A549 (cell line): ENCODE data around the gene OR10A3. TPM values are rescaled to one million over a fixed set of nuclear protein-coding genes. Genes with fewer than 3 reads are reported as not detected.
A peak's percentile ranks its signal among the peaks of the same experiment; 100 is the strongest.

Experiments used
- ATAC-seq, 2 experiments: fragments of 200-7000 bp in 1 of 2; fragments of >200 bp in 1 of 2; cut with Nextera tagmentation in 1 of 2; cut with Tn5 transposase in 1 of 2; 3 replicates each; pipeline versions ENCODE4 v1.8.0 to v1.9.1; 2018 to 2020; ENCODE audit warnings: mild to moderate bottlenecking in 1 of 2, moderate library complexity in 1 of 2
- CTCF ChIA-PET: fragments of 300-600 bp; sonication (Branson Sonifier 250); formaldehyde crosslinking; extraction: SDS; loops from one replicate; lab custom pipeline; 2021; ENCODE audit warnings: antibody characterized with exemption, inconsistent platforms; lab: Yijun Ruan, JAX
- POLR2A ChIA-PET: fragments of 350-600 bp; formaldehyde crosslinking; extraction: SDS; loops from one replicate; lab custom pipeline; 2021; ENCODE audit warnings: antibody characterized with exemption, inconsistent platforms; lab: Yijun Ruan, JAX
- DNase-seq, 2 experiments: peaks; one replicate each; pipeline versions ENCODE4 v3.0.0 to v3.0.0-alpha.2; 2011 to 2016; ENCODE audit warnings: low read depth in 1 of 2, low spot score in 1 of 2
- FAIRE-seq: peaks from 2 replicates; lab custom pipeline; 2011; peaks lifted over from hg19 to GRCh38; lab: Jason Lieb, UNC
- H3K27ac ChIP-seq, 2 experiments: fragments of >200 bp; sonication (Bioruptor Twin); formaldehyde crosslinking; 3 replicates each; pipeline ENCODE4 v1.5.1; 2016 to 2017
- H3K4me1 ChIP-seq: fragments of >200 bp; sonication (Bioruptor Twin); formaldehyde crosslinking; 3 replicates; pipeline ENCODE4 v1.6.1; 2016
- H3K4me2 ChIP-seq: fragments of >200 bp; sonication (Bioruptor Twin); formaldehyde crosslinking; 3 replicates; pipeline ENCODE4 v1.6.1; 2016
- H3K4me3 ChIP-seq: fragments of >200 bp; sonication (Bioruptor Twin); formaldehyde crosslinking; 3 replicates; pipeline ENCODE4 v1.5.1; 2016
- H3K9me3 ChIP-seq: fragments of >200 bp; sonication (Bioruptor Twin); formaldehyde crosslinking; 3 replicates; pipeline ENCODE4 v1.6.1; 2016
- CEBPB ChIP-seq, 2 experiments: fragments of >200 bp in 1 of 2; sonication (Bioruptor Twin) in 1 of 2; formaldehyde crosslinking in 1 of 2; IDR thresholded peaks; 2 replicates each; pipeline ENCODE4 v1.6.1; 2012 to 2016
- CHD2 ChIP-seq: fragments of 150-350 bp; IDR thresholded peaks from 2 replicates; pipeline ENCODE4 v1.6.1; 2014; ENCODE audit warnings: low read length; ENCODE audit not compliant: partially characterized antibody
- EHF ChIP-seq: fragments of 250-450 bp; sonication (Bioruptor Pico); IDR thresholded peaks from 2 replicates; pipeline ENCODE4 v1.5.0; 2020; ENCODE audit warnings: mild to moderate bottlenecking
- EP300 ChIP-seq, 2 experiments: fragments of >200 bp; sonication (Bioruptor Twin); formaldehyde crosslinking; IDR thresholded peaks; 2 replicates in 1 of 2; 3 replicates in 1 of 2; pipeline ENCODE4 v1.6.1; 2016 to 2017
- FOSL2 ChIP-seq, 2 experiments: fragments of 450-650 bp in 1 of 2; fragments of >200 bp in 1 of 2; sonication (Bioruptor Twin) in 1 of 2; formaldehyde crosslinking; IDR thresholded peaks; 2 replicates each; pipeline versions ENCODE4 v1.5.0 to v1.6.1; 2016 to 2020; ENCODE audit warnings: mild to moderate bottlenecking in 1 of 2, moderate library complexity in 1 of 2
- HOXA7 ChIP-seq: fragments of 250-450 bp; sonication (Bioruptor Pico); IDR thresholded peaks from 2 replicates; pipeline ENCODE4 v1.5.0; 2020; ENCODE audit warnings: mild to moderate bottlenecking, moderate library complexity
- JUN ChIP-seq, 2 experiments: fragments of >200 bp; sonication (Bioruptor Twin); formaldehyde crosslinking; IDR thresholded peaks; 2 replicates in 1 of 2; 3 replicates in 1 of 2; pipeline ENCODE4 v1.6.1; 2016 to 2017
- JUNB ChIP-seq: fragments of >200 bp; sonication (Bioruptor Twin); formaldehyde crosslinking; IDR thresholded peaks from 2 replicates; pipeline ENCODE4 v1.6.1; 2016
- MAFK ChIP-seq: fragments of 450-650 bp; IDR thresholded peaks from 2 replicates; pipeline ENCODE4 v1.6.1; 2014; ENCODE audit not compliant: partially characterized antibody
- MAZ ChIP-seq: fragments of 150-350 bp; IDR thresholded peaks from 2 replicates; pipeline ENCODE4 v1.6.1; 2014; ENCODE audit warnings: antibody characterized with exemption, low read depth, low read length, borderline replicate concordance
- NPAS2 ChIP-seq: fragments of 250-450 bp; sonication (Bioruptor Pico); IDR thresholded peaks from 2 replicates; pipeline ENCODE4 v1.8.0; 2022; ENCODE audit warnings: mild to moderate bottlenecking, moderate library complexity, borderline replicate concordance
- NR3C1 ChIP-seq: fragments of >200 bp; sonication (Bioruptor Twin); formaldehyde crosslinking; IDR thresholded peaks from 3 replicates; pipeline ENCODE4 v1.6.1; 2017
- RAD21 ChIP-seq, 2 experiments: fragments of >200 bp in 1 of 2; sonication (Bioruptor Twin) in 1 of 2; formaldehyde crosslinking in 1 of 2; IDR thresholded peaks in 1 of 2; conservative IDR thresholded peaks in 1 of 2; 2 replicates in 1 of 2; 3 replicates in 1 of 2; pipeline ENCODE4 v1.6.1; 2012 to 2018; ENCODE audit warnings: inconsistent platforms in 1 of 2
- RARB ChIP-seq: fragments of 250-450 bp; sonication (Bioruptor Pico); IDR thresholded peaks from 2 replicates; pipeline ENCODE4 v1.8.0; 2021; ENCODE audit warnings: mild to moderate bottlenecking, moderate library complexity
- RCOR1 ChIP-seq: fragments of 150-350 bp; IDR thresholded peaks from 2 replicates; pipeline ENCODE4 v1.6.1; 2014; ENCODE audit warnings: antibody characterized with exemption, low read length, low read depth
- TP53 ChIP-seq: fragments of 250-450 bp; sonication (Bioruptor Pico); IDR thresholded peaks from 2 replicates; pipeline ENCODE4 v1.5.0; 2021; ENCODE audit warnings: mild to moderate bottlenecking, moderate library complexity
- ZC3H11A ChIP-seq: fragments of 450-650 bp; IDR thresholded peaks from 2 replicates; pipeline ENCODE4 v1.6.1; 2014; ENCODE audit warnings: antibody characterized with exemption, mild to moderate bottlenecking
- ZNF302 ChIP-seq: fragments of 250-450 bp; sonication (Bioruptor Pico); IDR thresholded peaks from 2 replicates; pipeline ENCODE4 v1.9.0; 2021; ENCODE audit warnings: inconsistent platforms, mild to moderate bottlenecking, moderate library complexity
- ZSCAN20 ChIP-seq: fragments of 250-450 bp; sonication (Bioruptor Pico); IDR thresholded peaks from 2 replicates; pipeline ENCODE4 v1.8.0; 2022; ENCODE audit warnings: mild to moderate bottlenecking, moderate library complexity
- WGBS: methylation state at CpG from one replicate; pipeline ENCODE4 v1.1.6; 2017; ENCODE audit errors: missing lambda C conversion rate; 5-methylcytosine and 5-hydroxymethylcytosine counted together
- polyA plus RNA-seq, 4 experiments: library from polyadenylated mRNA; depleted of rRNA in 3 of 4; stranded (reverse); fragments of >200 nt; fragmentation: RNase III in 1 of 4; extraction: RNeasy Plus Mini Kit Qiagen cat#74134 plus additional on column Dnase treatment in 1 of 4; gene quantifications; 2 replicates in 3 of 4; 3 replicates in 1 of 4; pipeline ENCODE4 v1.2.3, GENCODE V29; 2011 to 2017
- TF ChIP-seq, protein P1 (sequence below): fragments of 200-600 bp; sonication (generic); IDR thresholded peaks from 2 replicates; pipeline ENCODE4 v1.6.1; 2016; ENCODE audit warnings: antibody characterized with exemption, mild to moderate bottlenecking, moderate library complexity
- TF ChIP-seq, protein P2 (sequence below): fragments of 250-450 bp; sonication (Bioruptor Pico); IDR thresholded peaks from 2 replicates; pipeline ENCODE4 v1.5.0; 2021; ENCODE audit warnings: mild to moderate bottlenecking, moderate library complexity, borderline replicate concordance
- TF ChIP-seq, protein P3 (sequence below): IDR thresholded peaks from 2 replicates; pipeline ENCODE4 v1.6.1; 2012; ENCODE audit warnings: low read depth, borderline replicate concordance
- TF ChIP-seq, protein P4 (sequence below): fragments of >200 bp; sonication (Bioruptor Twin); formaldehyde crosslinking; IDR thresholded peaks from 3 replicates; pipeline ENCODE4 v1.5.1; 2016

The OR10A3 gene
- polyA plus RNA-seq, 2 of the 4 experiments (the other 2 are of a cell fraction), result not detected

DNA sequence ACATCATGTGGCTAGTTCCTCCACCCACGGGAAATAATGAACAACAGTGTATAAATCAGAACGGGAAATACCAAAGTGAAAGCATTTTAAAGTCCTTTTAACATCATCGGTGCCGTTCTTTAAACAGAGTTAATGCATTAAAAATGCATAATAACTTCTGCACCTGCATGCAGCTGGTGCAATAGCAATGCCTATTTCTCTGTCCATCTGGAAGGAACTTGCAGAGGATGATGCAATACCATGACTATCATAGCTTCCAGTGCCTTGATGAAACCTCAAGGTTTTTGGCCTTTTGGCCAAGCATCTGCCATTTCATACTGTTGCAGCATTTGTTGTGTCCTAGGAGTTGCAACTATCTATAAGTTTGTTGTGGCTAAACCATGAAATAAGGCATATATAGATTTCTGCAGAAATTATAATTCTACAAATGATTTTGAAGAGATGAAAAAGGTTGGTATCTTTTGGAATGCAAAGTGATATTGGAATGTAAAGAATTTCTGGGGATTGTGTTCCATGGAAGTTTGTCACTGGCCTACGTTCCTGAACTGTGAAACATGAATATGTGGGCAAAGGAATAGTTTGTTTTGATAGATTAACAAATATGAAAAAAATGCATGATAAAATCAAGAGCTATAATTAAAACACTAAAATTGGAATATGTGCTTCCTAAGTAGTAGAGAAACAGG is 35.9 kb upstream of the OR10A3 start:
- Histone ChIP-seq H3K4me2 (peak overlapping the region; percentile 69), H3K9me3 (no peaks in the 10 kb centered on the region), H3K4me1 (peaks cover 11% of the 10 kb centered on the region), H3K27ac (peak overlapping the region; percentile 34 to 71; a peak in 5 of 6 replicates)
- CTCF ChIA-PET, result interaction anchor here (0.6 to 2.3 kb wide), 4 partner anchors 9 to 122 kb away, joined by 3 to 16 read pairs (median 4); partner anchors contain the start of gene EIF3F
- no peak for FAIRE-seq
- WGBS, result 7% methylated on average over 5 of the region's 5 CpGs
- peak in 1 of 2 experiments; percentile 24 for DNase-seq
- peak; percentile 36 to 50; a peak in 3 of 6 replicates for ATAC-seq
- POLR2A ChIA-PET, result interaction anchor here (1.4 kb wide), 1 partner anchor 10 kb away, joined by 7 read pairs; the partner anchor contains the start of gene EIF3F
- TF ChIP-seq CEBPB (IDR thresholded peaks at IDR 0.05) (peak; percentile 67 to 88), JUNB (no peak), JUN (IDR thresholded peaks at IDR 0.05) (0 out of 5 replicates have a peak, but pooled peaks of 1 of the 2 experiments have one; percentile 16), ZNF302 (CRISPR knock-in tag) (no peak)
- TF ChIP-seq, all 56 proteins: peak for 2
- H3K4me3 ChIP-seq, result no peak overlapping the region

DNA sequence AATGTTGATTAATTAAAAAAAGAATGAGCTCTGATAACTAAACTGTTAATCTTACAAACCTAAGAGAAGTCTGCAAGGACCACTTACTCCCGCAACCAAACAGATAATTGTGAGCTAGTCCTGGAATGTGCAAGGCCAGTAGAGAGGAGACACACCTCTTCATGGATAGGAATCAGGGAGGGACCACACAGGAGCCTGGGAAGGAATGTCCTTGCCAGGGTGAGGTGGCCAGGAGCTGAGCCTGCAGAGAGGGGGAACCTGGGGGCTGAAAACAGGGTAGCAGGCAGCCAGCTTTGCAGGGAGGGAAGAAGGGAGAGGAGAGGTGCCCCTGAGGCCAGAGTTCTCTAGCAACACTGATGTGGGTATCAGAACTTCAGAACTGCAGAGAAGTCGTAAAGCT is 33.2 kb upstream of the OR10A3 start:
- ChIA-PET CTCF (interaction anchor here (1.0 to 2.8 kb wide), 6 partner anchors 9 to 877 kb away, joined by 3 to 22 read pairs (median 5); partner anchors contain the start of gene EIF3F), POLR2A (no interaction called here)
- TF ChIP-seq RARB (CRISPR knock-in tag) (no peak), ZSCAN20 (CRISPR knock-in tag) (no peak), NPAS2 (CRISPR knock-in tag) (no peak), HOXA7 (no peak), EP300 (IDR thresholded peaks at IDR 0.05) (no peak), ZC3H11A (no peak), FOSL2 (IDR thresholded peaks at IDR 0.05) (no peak), FOSL2 (CRISPR knock-in tag; IDR thresholded peaks at IDR 0.05) (no peak), CHD2 (no peak), EHF (CRISPR knock-in tag) (no peak), MAFK (no peak), RAD21 (conservative IDR thresholded peaks at IDR 0.05 in 1 of 2, IDR thresholded peaks at IDR 0.05 in 1 of 2) (no peak)
- TF ChIP-seq, protein P1, sequence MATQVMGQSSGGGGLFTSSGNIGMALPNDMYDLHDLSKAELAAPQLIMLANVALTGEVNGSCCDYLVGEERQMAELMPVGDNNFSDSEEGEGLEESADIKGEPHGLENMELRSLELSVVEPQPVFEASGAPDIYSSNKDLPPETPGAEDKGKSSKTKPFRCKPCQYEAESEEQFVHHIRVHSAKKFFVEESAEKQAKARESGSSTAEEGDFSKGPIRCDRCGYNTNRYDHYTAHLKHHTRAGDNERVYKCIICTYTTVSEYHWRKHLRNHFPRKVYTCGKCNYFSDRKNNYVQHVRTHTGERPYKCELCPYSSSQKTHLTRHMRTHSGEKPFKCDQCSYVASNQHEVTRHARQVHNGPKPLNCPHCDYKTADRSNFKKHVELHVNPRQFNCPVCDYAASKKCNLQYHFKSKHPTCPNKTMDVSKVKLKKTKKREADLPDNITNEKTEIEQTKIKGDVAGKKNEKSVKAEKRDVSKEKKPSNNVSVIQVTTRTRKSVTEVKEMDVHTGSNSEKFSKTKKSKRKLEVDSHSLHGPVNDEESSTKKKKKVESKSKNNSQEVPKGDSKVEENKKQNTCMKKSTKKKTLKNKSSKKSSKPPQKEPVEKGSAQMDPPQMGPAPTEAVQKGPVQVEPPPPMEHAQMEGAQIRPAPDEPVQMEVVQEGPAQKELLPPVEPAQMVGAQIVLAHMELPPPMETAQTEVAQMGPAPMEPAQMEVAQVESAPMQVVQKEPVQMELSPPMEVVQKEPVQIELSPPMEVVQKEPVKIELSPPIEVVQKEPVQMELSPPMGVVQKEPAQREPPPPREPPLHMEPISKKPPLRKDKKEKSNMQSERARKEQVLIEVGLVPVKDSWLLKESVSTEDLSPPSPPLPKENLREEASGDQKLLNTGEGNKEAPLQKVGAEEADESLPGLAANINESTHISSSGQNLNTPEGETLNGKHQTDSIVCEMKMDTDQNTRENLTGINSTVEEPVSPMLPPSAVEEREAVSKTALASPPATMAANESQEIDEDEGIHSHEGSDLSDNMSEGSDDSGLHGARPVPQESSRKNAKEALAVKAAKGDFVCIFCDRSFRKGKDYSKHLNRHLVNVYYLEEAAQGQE, result no peak
- WGBS, result 82% methylated on average over 2 of the region's 2 CpGs
- ATAC-seq (0 out of 6 replicates have a peak, but pooled peaks of 1 of the 2 experiments have one; percentile 24), FAIRE-seq (no peak), DNase-seq (no peak)
- H3K9me3 ChIP-seq, result no peaks in the 10 kb centered on the region
- no peak overlapping the region for H3K4me3 ChIP-seq
- no peak overlapping the region for H3K27ac ChIP-seq
- H3K4me2 ChIP-seq, result no peak overlapping the region
- peaks cover 11% of the 10 kb centered on the region for H3K4me1 ChIP-seq

DNA sequence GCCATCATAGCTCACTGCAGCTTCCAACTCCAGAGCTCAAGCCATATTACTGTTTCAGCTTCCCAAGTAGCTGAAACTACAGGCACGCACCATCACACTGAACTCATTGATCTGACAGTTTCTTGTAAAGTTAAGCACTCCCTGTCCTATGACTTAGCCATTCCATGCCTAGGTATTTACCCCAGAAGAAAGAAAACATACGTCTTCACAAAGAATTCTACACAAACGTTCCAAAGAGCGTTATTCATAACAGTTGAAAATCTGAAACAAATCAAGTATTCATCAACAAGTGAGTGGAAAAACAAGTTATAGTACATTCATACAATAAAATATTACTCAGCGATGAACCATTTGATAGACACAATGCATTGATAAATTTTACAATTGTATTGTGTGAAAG is 31.5 kb upstream of the OR10A3 start:
- TF ChIP-seq NR3C1, result no peak
- no peak for TF ChIP-seq ZSCAN20 (CRISPR knock-in tag)
- TF ChIP-seq, protein P2, sequence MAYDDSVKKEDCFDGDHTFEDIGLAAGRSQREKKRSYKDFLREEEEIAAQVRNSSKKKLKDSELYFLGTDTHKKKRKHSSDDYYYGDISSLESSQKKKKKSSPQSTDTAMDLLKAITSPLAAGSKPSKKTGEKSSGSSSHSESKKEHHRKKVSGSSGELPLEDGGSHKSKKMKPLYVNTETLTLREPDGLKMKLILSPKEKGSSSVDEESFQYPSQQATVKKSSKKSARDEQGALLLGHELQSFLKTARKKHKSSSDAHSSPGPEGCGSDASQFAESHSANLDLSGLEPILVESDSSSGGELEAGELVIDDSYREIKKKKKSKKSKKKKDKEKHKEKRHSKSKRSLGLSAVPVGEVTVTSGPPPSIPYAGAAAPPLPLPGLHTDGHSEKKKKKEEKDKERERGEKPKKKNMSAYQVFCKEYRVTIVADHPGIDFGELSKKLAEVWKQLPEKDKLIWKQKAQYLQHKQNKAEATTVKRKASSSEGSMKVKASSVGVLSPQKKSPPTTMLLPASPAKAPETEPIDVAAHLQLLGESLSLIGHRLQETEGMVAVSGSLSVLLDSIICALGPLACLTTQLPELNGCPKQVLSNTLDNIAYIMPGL (CRISPR knock-in tag), result no peak
- TF ChIP-seq, protein P3, sequence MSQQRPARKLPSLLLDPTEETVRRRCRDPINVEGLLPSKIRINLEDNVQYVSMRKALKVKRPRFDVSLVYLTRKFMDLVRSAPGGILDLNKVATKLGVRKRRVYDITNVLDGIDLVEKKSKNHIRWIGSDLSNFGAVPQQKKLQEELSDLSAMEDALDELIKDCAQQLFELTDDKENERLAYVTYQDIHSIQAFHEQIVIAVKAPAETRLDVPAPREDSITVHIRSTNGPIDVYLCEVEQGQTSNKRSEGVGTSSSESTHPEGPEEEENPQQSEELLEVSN, result no peak
- TF ChIP-seq RCOR1, result no peak
- TF ChIP-seq TP53 (CRISPR knock-in tag), result no peak
- TF ChIP-seq, protein P4, sequence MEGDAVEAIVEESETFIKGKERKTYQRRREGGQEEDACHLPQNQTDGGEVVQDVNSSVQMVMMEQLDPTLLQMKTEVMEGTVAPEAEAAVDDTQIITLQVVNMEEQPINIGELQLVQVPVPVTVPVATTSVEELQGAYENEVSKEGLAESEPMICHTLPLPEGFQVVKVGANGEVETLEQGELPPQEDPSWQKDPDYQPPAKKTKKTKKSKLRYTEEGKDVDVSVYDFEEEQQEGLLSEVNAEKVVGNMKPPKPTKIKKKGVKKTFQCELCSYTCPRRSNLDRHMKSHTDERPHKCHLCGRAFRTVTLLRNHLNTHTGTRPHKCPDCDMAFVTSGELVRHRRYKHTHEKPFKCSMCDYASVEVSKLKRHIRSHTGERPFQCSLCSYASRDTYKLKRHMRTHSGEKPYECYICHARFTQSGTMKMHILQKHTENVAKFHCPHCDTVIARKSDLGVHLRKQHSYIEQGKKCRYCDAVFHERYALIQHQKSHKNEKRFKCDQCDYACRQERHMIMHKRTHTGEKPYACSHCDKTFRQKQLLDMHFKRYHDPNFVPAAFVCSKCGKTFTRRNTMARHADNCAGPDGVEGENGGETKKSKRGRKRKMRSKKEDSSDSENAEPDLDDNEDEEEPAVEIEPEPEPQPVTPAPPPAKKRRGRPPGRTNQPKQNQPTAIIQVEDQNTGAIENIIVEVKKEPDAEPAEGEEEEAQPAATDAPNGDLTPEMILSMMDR, result no peak
- TF ChIP-seq MAZ, result no peak
- TF ChIP-seq ZNF302 (CRISPR knock-in tag), result no peak
- ChIA-PET CTCF (interaction anchor here (1.0 to 1.8 kb wide), 2 partner anchors 9 to 33 kb away, joined by 3 to 4 read pairs; no protein-coding TSS in a partner anchor), POLR2A (no interaction called here)
- H3K4me3 ChIP-seq, result no peak overlapping the region
- peaks cover 11% of the 10 kb centered on the region for H3K4me1 ChIP-seq
- ATAC-seq, result no peak
- DNase-seq, result no peak
- WGBS, result 73% methylated on average over 5 of the region's 5 CpGs
- FAIRE-seq, result no peak
- no peak overlapping the region for H3K27ac ChIP-seq
- H3K4me2 ChIP-seq, result no peak overlapping the region
- no peaks in the 10 kb centered on the region for H3K9me3 ChIP-seq
